LHCN-M2 (cell line): Measurements from ENCODE around the gene PGLYRP1. TPM values are rescaled to one million over a fixed set of nuclear protein-coding genes. Genes with fewer than 3 reads are reported as not detected.

Experiments used
- DNase-seq: peaks from one replicate; pipeline ENCODE4 v3.0.0-alpha.2; 2012; ENCODE audit warnings: low read depth
- total RNA-seq: library from RNA; depleted of rRNA; stranded (reverse); fragments of >200 nt; gene quantifications from 2 replicates; pipeline ENCODE4 v1.2.3, GENCODE V29; 2014

PGLYRP1 gene
- total RNA-seq, 1 experiment from 2014 or later: not detected

DNA sequence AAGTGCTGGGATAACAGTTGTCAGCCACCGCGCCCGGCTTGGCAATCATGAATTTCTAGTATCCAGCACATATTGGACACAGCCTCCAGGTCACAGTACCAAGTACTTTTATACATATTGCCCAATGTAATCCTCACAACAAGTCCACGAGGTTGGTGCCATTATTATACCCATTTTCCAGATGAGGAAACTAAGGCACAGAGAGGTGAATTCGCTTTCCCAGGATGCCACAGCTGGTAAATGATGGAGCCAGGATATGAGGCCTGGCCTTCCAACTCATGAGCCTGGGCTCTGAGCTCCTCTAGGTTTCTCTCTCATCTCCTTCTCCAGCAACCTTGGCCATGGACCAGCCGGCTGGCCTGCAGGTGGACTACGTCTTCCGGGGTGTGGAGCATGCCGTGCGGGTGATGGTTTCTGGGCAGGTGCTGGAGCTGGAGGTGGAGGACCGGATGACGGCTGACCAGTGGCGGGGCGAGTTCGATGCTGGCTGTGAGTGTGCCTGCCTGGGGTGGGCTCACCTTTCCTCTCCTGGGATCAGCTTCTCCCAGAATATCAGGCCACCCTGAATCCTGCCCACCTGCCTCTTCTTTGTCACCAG, 20.1 kb downstream of the PGLYRP1 start:
- no peak for DNase-seq

DNA sequence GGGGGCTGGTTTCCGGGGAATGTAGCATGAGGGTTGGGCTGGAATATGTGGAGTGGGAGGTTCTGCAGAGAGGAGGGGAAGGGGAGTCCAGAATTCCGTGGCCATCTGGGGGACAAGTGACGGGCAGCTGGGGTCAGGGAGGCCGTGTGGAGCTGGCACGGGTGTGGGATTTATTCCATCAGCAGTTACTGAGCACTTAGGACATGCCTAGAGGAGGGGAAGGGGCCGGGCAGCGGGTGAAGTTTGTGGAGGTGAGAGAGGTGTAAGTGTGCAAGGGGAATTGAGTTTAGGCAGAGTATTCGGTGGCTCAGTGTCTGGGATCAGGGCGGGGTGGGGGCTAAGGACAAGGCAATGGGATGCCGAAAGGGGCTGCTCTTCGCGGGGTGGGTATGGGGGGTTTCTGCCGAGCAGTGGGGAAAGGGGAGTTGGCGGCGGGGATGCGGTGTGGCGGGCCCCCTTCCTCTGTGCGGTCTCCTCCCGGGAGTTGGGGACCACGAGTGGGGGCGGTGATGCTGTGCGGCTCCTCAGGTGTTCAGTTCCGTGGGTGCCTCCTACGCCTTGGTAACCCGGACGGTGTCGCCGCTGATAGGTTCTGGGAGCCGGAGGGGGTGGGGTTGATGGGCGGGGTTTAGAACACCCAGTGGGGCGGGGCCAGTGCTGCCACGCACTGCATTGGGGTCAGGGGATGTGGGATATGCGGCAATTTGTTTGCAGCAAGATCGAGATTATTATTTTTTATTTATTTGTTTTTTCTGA, 22.2 kb downstream of the PGLYRP1 start:
- DNase-seq: no peak

DNA sequence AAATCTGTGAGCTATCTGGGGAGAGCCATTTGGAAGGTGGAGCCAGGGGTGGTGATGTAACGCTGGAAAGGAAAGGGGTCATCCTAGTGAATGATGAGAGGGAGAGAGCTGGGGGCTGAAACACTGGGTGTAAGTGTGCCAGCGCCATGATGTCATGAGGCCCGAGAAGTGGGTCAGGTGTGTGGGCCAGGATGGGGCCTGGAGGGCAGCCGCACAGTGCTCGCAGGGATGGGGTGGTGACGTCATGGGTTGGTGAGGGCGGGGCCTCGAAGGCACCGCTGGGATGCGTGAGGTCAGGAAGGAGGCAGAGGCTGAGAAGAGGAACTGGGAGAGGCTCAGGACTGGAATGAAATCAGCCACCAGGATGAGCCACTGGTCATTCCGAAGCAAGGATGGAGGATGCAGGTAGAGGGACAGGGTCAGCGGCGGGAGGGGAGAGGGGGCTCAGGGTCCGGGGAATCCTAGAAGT, 23.2 kb downstream of the PGLYRP1 start:
- no peak for DNase-seq

DNA sequence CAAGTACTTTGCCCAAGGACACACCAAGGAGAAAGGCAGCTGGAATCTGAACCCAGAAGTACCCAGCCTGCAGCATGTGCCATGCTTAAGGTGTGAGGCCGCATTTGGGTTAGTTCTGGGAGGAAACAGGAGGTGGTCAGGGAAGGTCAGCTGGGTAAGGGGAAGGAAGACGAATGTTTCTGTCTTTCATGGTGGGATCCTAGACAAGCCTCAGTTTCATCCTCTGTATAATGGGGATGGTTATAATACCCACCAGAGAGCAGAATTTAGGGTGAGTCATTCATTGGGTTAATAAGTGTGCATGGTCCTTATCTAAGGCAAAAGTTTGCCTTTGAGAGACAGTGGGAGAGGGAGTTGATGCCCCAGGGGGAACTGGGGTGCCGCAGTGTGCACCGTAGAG, 24.0 kb downstream of the PGLYRP1 start:
- DNase-seq: no peak

DNA sequence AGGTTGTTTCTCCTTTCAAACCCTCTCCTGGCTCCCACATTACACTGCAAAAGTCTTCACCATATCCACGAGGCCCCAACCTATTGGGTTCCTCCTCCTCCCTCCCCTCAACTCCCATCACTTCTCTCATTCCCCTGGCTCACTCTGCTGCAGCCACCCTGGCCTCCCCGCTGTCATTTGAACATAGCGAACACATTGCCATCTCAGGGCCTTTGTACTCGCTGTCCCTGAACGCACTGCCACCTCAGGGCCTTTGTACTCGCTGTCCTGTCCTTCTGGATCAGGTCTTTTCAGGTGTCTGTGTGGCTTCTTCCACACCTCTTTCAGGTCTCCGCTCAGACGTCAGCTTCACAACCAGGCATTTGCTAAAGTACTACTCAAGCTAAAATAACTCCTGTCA, 25.9 kb downstream of the PGLYRP1 start:
- DNase-seq: no peak

DNA sequence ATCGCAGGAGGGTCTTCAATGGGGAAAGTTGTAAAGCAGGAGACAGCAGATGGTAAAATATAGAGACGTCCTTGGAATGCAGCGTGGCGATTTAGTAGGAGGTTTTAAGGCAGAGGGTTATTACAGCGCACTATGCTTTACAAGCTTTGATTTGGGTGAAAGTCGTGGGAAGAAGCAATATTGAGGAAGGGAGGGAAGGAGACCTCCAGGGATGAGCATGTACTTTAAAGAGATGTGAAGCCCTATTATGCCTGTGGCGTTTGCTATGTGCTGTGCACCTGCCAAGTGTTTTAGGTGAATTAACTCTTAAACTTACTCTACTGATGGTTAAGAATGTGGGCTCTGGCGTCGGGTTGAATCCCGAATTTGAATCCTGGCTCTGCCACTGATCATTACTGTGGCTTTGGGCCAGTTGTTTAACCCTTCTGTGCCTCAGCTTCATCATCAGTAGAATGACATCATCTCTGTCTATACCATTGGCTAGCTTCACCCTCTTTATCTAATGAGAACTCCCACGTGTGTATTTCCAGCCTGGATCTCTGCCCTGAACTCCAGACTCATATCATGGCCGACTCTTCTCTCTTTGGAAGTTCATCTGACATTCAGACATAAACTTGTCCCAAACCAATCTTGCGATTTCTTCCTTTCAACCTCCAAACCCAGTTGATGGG, 27.0 kb downstream of the PGLYRP1 start:
- no peak for DNase-seq

DNA sequence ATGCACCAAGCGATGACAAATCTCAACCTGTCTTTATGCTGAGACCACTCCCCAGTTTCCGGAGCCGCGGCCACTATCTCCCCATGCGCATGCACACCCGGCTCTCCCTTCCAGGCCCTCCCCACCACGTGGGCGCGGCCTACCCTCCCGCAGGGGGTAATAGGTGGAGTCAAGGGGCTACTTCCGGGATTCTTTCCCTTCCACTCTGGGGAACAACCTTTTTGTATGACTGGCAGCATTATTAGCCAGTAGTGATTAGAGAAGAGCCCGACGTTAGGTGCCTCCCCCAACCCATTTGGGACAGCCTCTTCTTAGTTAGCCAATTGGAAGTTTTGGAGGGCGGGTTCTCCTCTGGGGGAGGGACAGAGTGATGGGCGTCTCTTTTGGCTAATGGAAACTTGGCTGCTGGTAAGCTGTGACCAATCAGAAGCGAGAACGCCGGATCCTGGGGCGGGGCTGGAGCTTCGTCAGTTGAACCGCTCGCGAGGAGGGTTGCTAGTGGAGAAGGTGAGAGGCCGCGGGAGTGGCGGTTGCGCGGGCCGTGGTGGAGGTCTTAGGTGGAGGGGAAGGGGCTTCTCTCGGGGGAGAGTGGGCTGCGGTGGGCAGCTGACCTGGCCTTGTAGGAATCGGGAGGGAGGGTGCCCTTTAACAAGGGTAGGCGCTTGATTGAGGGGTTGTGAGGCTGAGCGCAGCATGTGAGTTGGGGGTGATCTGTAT, 27.7 kb downstream of the PGLYRP1 start, which contains the start of gene CCDC61:
Gene CCDC61, plus strand, starts transcription at position 470 of the 717 bp plus-strand sequence. CDS start 7,552 bp downstream, outside the sequence.
- DNase-seq: peak; percentile 100

DNA sequence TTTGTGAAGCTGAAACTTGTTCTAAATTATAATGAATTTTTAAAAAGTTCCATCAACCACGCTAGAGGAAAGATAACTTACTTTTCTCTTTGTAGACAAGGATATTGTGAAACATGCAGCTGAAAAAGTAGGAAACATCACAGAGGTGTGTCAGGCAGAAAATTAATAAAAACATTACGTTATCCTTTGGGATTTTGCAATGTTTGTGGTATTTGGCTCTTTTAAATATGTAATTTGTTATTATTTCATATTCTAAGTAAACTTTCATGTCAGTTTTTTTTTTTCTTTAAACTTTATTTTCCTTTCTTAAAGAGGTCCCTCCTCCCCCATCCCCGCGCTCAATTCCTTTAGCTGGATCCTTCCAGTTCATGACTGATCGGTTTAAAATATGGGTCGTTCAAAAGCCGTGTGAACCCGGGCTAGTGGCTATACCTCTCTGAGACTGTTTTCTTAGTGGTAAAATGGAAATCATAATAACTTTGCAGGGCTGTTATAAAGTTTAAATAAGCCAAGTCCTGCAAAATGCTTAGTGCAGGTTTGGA, 28.3 kb downstream of the PGLYRP1 start:
- no peak for DNase-seq

DNA sequence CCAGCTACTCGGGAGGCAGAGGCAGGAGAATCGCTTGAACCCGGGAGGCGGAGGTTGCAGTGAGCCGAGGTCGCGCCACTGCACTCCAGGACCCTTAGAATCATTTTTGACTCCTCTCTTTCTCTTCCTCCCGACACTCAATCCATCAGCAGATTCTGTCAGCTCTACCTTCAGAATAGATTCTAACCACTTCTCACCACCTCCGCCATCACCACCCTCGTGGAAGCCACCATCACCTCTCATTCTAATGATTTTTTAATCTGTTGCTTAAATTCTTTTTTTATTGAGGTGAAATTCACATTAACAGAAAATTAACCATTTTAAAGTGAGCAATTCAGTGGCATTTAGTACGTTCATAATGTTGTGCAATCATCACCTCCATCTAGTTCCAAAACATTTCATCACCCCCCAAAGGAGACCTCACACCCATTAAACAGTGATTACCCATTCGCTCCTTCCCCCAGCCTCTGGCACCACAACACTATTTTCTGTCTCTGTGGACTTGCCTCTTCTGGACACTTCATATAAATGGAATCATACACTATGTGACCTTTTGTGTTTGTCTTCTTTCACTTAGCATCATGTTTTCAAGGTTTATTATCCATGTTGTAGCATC, 32.6 kb downstream of the PGLYRP1 start:
- no peak for DNase-seq

DNA sequence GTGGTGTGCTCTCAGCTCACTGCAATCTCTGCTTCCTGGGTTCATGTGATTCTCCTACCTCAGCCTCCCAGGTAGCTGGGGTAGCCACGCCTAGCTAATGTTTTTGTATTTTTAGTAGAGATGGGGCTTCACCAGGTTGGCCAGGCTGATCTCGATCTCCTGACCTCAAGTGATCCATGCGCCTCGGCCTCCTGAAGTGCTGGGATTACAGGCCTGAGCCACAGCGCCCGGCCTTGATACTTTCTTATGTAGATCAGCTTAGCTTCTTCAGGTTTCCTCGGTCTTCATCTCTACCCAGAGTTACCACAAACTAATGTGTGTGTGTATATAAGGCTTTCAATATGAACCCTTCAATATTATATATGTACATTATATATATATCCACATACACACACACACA, 37.5 kb downstream of the PGLYRP1 start:
- DNase-seq: no peak

DNA sequence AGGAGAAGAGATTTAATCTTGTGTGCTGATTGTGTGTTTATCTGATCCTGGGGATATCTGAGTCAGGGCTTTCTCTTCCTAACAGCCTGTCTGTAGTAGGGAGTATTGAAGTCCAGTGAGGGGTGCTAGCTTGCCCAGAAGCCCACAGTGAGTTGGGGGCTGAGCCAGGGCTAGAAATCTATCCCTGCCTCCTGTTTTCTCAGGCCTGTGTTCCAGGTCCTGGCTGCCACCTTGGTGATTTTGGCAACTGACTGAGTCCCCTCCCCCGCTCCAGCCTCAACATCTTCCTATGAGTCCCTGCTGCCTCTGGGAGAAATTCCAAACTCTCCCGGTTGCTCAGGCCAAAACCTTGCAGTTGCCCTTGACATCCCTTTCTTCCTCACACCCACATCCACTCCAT, 41.5 kb downstream of the PGLYRP1 start:
- DNase-seq: no peak

DNA sequence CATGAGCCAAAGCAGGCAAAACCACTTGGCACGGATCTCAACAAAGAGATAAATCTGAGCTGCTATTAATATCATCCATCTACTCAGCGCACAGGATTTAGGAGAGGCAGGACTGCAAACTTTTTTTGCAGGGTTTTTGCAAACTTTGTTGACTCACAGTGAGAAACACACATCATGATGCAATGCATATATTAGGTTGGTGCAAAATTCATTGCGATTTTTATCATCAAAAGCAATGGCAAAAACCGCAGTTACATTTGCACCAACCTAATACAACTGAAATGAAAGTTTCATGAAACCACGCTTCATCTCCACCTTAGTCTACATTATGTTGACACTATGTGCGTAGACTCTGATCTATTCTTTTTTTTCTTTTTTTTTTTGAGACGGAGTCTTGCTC, 44.7 kb downstream of the PGLYRP1 start:
- no peak for DNase-seq

DNA sequence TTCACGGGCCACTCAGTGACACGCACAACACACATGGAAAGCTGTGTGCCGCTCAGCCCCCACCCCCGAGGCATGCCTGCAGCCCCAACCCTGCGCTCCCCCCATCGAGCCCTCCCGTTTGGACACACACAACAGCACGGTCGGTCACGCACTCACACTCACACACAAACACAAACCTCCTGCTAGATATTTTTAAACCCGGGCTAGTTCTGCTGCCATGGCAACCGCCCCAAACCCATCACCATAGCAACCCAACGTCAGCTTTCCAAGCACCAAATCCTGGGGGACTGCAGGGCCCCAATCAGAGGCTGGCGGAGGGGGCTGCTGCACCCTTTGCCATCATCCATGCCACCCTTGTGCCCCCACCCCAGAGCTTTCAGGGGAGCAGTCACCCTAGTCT, 46.7 kb downstream of the PGLYRP1 start:
- DNase-seq: peak; percentile 7

DNA sequence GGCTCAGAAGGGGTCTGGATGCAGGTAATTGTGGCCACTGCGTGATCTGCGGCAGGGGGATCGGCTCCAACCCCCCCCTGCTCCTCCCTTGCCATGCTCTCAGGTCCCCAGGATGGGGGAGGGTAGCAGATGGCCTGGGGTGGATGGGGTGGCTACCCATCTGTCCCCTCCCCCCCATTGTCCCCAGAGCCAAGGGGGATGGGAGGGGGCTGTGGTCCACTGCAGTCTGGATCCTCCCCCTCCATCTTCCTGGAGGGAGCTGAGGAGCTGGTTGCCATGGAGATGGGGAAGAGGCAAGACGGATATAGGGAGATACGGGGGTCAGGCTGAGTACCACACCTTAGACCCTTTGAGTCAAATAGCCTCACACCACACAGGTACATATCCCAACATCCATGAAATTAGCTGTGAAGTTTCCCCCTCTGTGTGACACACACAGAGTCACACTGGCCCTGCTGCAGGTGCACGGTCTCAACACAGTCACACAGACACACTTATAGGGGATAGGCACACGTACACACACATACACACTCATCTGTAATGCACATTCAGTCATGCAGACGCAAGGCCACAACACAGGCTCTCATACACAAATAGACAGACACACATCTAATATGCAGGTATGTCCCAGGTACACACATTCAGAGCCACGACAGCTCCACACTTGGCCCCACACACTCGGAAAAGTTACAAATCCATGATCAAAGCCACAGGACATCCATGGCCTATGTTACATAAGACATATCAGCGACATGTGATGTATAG, 47.4 kb downstream of the PGLYRP1 start:
- no peak for DNase-seq

DNA sequence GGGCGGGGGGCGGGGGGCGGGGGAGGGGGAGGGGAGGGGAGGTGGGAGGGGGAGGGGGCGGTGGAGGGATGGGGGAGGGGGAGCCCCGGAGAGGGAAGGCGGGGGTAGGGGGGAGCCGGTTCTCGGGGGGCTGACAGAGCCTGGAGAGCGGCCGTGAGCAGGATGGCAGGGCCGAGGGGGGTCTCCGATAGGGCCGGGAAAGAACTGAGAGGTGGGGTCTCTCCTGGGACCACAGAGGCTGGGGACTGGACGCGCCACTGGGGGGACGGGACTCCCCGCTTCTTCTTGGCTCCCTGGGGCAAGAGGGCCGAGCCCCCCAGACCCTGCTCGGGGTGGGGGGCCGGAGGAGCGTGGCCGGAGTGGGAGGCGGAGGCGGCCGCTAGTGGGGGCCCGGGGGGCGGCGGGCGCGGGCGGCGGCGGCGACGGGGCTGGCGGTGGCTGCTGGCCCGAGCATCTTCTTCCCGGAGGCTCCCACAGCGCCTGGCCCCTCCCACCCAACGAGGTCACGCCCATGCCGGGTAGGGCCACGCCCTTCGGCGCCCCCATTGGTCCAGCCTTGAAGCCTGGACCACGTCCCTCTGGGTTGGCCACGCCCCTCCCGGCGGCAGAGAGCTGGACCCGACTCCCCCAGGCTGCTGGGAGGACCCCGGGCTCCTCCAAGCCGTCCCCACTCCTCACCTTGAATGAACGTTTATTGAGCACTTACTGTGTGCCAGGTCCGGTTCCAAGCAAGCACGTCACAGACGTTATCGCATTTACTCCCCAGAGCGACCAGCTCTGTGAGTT, 49.1 kb downstream of the PGLYRP1 start, which contains the start of gene NOVA2:
Gene NOVA2, minus strand, starts transcription at position 313 of the 786 bp plus-strand sequence. CDS start 514 bp downstream, outside the sequence.
- DNase-seq: peak; percentile 42

DNA sequence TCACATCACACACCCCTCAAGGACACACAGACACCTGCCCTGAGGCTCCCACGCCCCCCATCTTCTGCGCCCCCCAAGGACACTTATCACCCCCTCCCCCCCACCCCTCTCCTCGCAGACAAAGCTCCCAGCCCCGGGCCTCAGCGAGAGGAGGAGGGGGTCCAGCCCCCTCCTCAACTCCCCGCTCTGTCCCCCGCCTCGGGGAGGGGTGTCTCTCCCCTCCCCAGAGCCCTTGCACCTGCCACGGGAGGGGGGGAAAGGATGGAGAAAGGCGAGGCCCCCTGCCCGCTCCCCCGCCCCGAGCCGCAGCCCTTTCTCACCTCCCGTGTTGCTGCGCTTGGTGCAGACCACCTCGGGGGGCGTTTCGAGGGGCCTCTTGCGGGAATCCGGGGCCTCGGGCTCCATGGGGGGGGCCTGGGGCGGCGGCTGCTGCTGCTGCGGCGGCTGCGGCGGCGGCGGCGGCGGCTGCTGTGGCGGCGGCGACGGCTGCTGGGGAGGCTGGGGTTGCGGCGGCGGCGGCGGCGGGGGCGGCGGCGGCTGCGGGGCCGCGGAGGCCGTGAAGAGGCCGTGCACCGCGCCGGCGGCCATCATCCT, 49.8 kb downstream of the PGLYRP1 start:
- DNase-seq: no peak

DNA sequence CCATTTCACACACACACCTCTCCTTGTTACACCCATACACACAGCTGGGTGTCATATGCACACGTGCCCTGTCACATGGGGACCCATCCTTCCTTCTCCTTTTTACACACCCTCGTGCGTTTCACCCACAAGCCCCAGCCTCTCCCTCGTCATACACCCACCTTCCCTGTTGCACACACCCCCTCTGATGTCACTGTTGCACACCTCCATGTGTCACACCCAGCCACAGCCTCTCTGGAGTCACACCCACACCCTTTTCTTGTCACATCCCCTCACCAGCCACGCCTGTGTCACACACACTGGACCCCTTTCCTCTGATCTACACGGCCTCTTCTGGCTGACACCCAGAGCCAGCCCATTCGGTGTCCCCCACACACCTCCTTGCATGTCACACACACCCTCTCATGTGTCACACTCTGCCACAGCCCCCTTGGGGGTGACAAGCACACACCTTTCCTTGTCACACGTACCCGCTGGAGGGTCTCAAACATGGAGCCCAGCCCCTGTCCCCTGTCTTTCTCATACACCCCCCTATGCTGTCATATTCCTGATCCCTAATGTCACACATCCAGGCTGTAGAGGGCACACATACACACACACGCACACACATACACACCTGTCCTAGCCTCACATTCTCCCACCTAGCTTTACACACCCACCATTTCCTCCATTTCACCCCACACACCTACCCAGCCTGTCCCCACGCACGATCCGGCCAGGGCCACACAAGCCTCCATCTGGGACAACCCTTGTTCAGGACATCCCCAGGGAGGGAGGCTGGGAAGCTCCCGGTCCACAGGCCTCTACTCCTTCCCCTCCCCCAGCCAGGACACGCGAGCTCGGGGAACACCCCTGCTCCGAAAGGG, 50.5 kb downstream of the PGLYRP1 start:
- DNase-seq: no peak

DNA sequence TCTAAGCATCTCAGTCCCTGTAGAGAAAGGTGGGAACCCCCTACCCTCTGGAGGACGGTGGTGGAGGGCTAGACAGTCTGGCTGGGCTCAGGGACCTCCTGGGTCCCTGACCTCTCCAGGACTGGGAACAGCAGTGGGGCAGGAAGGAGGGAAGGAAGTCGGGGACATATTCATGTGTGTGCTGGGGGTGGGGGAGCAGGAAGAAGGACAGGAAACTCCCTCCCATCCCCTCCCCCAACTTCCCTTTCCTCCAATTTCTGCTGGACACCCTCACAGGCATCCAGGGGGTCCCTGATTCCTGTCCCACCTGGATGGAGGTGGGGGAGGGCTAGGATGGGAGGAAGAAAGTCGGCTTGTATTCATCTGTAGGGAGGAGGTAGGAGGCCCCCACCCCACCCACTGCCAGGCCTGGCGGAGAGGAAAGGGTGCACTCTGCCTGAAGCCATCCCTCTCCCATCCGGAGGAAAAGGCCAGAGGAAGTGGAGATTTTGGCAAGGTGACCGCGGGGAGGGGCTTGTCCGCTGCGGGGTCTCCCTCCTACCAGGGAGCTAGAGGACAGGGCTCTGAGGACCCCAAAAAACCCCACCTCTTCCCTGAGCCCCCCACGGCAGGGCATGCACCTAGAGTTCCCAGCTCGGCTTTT, 51.5 kb downstream of the PGLYRP1 start:
- DNase-seq: no peak
